ENCODE data around the gene CDC40. TPM values are rescaled to one million over a fixed set of nuclear protein-coding genes. Genes with fewer than 3 reads are reported as not detected.

The CDC40 gene
- total RNA-seq, 2 experiments from 2014 or later, result 25.5 to 26.0 TPM

- Mint-ChIP-seq H3K4me1 (ENCODE audit: low read depth) (no peaks in the 10 kb centered on the region), H3K36me3 (ENCODE audit: low read depth) (peaks cover 2% of the 10 kb centered on the region), H3K4me3 (no peak overlapping the region), H3K9me3 (no peaks in the 10 kb centered on the region), H3K27ac (no peak overlapping the region), H3K27me3 (no peaks in the 10 kb centered on the region)
- intact Hi-C loops (cut with micrococcal nuclease), result no loop called here
- ChIA-PET CTCF (no interaction called here), POLR2A (interaction anchor here (1.1 kb wide), 1 partner anchor 10 kb away, joined by 3 read pairs; no protein-coding TSS in a partner anchor)
- ATAC-seq (no peak), DNase-seq (no peak)
- TF ChIP-seq CTCF (IDR thresholded peaks at IDR 0.05), result no peak
Measured at GRCh38 chr6:110246900-110247546, 66.8 kb downstream of the CDC40 start.

- POLR2A ChIA-PET, result no interaction called here
Measured at GRCh38 chr6:110250058-110250457, 69.8 kb downstream of the CDC40 start.

GRCh38 chr6:110250838-110251237 lies 70.6 kb downstream of the CDC40 start:
- CTCF ChIA-PET, result no interaction called here
- Mint-ChIP-seq H3K4me3 (no peak overlapping the region), H3K9me3 (no peaks in the 10 kb centered on the region), H3K36me3 (ENCODE audit: low read depth) (no peaks in the 10 kb centered on the region), H3K4me1 (ENCODE audit: low read depth) (no peaks in the 10 kb centered on the region), H3K27ac (no peak overlapping the region), H3K27me3 (no peaks in the 10 kb centered on the region)
- intact Hi-C loops (cut with micrococcal nuclease), result no loop called here
- DNase-seq, result no peak
- no peak for ATAC-seq
- no peak for TF ChIP-seq CTCF (IDR thresholded peaks at IDR 0.05)
- POLR2A ChIA-PET, result no interaction called here

More at GRCh38 chr6:110250058-110250457, 69.8 kb downstream of the CDC40 start:
- Mint-ChIP-seq H3K4me3 (no peak overlapping the region), H3K9me3 (no peaks in the 10 kb centered on the region), H3K4me1 (ENCODE audit: low read depth) (no peaks in the 10 kb centered on the region), H3K27ac (no peak overlapping the region), H3K27me3 (no peaks in the 10 kb centered on the region), H3K36me3 (ENCODE audit: low read depth) (no peaks in the 10 kb centered on the region)
- intact Hi-C loops (cut with micrococcal nuclease), result no loop called here
- CTCF ChIA-PET, result no interaction called here
- DNase-seq (no peak), ATAC-seq (no peak)
- no peak for TF ChIP-seq CTCF (IDR thresholded peaks at IDR 0.05)

- no peak for TF ChIP-seq CTCF (IDR thresholded peaks at IDR 0.05)
- Mint-ChIP-seq H3K27me3 (no peaks in the 10 kb centered on the region), H3K9me3 (peaks cover 10% of the 10 kb centered on the region), H3K4me1 (ENCODE audit: low read depth) (no peaks in the 10 kb centered on the region), H3K27ac (no peak overlapping the region), H3K4me3 (no peak overlapping the region), H3K36me3 (ENCODE audit: low read depth) (peaks cover 2% of the 10 kb centered on the region)
- DNase-seq (peak; percentile 34), ATAC-seq (no peak)
- intact Hi-C loops (cut with micrococcal nuclease), result no loop called here
- CTCF ChIA-PET, result interaction anchor here (0.6 kb wide), 1 partner anchor 133 kb away, joined by 3 read pairs; no protein-coding TSS in a partner anchor
- POLR2A ChIA-PET, result no interaction called here
Measured at GRCh38 chr6:110255211-110255750, 75.1 kb downstream of the CDC40 start.

GRCh38 chr6:110256366-110256765 lies 76.1 kb downstream of the CDC40 start:
- H3K36me3 Mint-ChIP-seq (ENCODE audit: low read depth), result peaks cover 4% of the 10 kb centered on the region
- no peaks in the 10 kb centered on the region for H3K4me1 Mint-ChIP-seq (ENCODE audit: low read depth)
- H3K9me3 Mint-ChIP-seq, result peaks cover 13% of the 10 kb centered on the region
- TF ChIP-seq CTCF (IDR thresholded peaks at IDR 0.05), result no peak
- H3K27ac Mint-ChIP-seq, result no peak overlapping the region
- no peak overlapping the region for H3K4me3 Mint-ChIP-seq
- H3K27me3 Mint-ChIP-seq, result no peaks in the 10 kb centered on the region
- intact Hi-C loops (cut with micrococcal nuclease), result no loop called here
- ATAC-seq, result no peak
- POLR2A ChIA-PET, result no interaction called here
- CTCF ChIA-PET, result no interaction called here
- DNase-seq, result no peak

Measured in activated CD8-positive, alpha-beta T cell treated with anti-CD3 and anti-CD28 coated beads for 36 hours (primary cell).